ACC112 (cell line): ENCODE results near the gene ST3GAL4.
"Not testable (repeated sequence)": the region's sequence is repeated elsewhere in the genome, so short reads cannot be mapped to it uniquely, and the experiment has no call there.

Experiments
- H2AFZ ChIP-seq: fragments of 200-600 bp; sonication (generic); one replicate; pipeline ENCODE4 v1.6.0; 2017; ENCODE audit warnings: antibody characterized with exemption, low read length; ENCODE audit not compliant: unreplicated experiment
- H3K27ac ChIP-seq: fragments of 200-600 bp; sonication (generic); 2 replicates; pipeline ENCODE4 v1.5.1; 2014; ENCODE audit warnings: low read depth, mild to moderate bottlenecking, antibody characterized with exemption, low read length, moderate library complexity
- H3K27me3 ChIP-seq: fragments of 200-600 bp; sonication (generic); 2 replicates; pipeline ENCODE4 v1.6.1; 2014; ENCODE audit warnings: mild to moderate bottlenecking, antibody characterized with exemption, low read length, moderate library complexity, mixed read lengths; ENCODE audit not compliant: insufficient read depth
- H3K36me3 ChIP-seq: fragments of 200-600 bp; sonication (generic); 2 replicates; pipeline ENCODE4 v1.6.1; 2016; ENCODE audit warnings: mild to moderate bottlenecking, antibody characterized with exemption, low read length, moderate library complexity, mixed read lengths; ENCODE audit not compliant: insufficient read depth
- H3K4me1 ChIP-seq: fragments of 200-600 bp; sonication (generic); one replicate; pipeline ENCODE4 v1.6.1; 2016; ENCODE audit warnings: low read length, mixed read lengths; ENCODE audit not compliant: insufficient read depth, unreplicated experiment, control insufficient read depth
- H3K4me3 ChIP-seq: fragments of 200-600 bp; sonication (generic); 2 replicates; pipeline ENCODE4 v1.5.1; 2014; ENCODE audit warnings: mild to moderate bottlenecking, low read depth, low read length
- H3K79me2 ChIP-seq: fragments of 200-600 bp; sonication (generic); one replicate; pipeline ENCODE4 v1.6.0; 2016; ENCODE audit warnings: low read length; ENCODE audit not compliant: control insufficient read depth, unreplicated experiment, insufficient read depth

ST3GAL4 gene

GRCh38 chr11:126355324-126355925 is at the start of gene ST3GAL4:
ST3GAL4 (plus strand) TSS chr11:126355686; CDS start chr11:126406156, 50,470 bp downstream.
- H2AFZ ChIP-seq, result peak within 1 kb of the TSS; percentile 80
- H3K79me2 ChIP-seq, result peaks cover 83% of the 10 kb centered on the region
- H3K4me1 ChIP-seq, result peaks cover 67% of the 10 kb centered on the region
- no peaks in the 10 kb centered on the region for H3K36me3 ChIP-seq
- no peaks in the 10 kb centered on the region for H3K27me3 ChIP-seq
- peak within 1 kb of the TSS; percentile 88 for H3K4me3 ChIP-seq
- peak within 1 kb of the TSS; percentile 63 for H3K27ac ChIP-seq

- H3K27me3 ChIP-seq, result no peaks in the 10 kb centered on the region
Measured at GRCh38 chr11:126305699-126306098, 49.8 kb upstream of the ST3GAL4 start.

GRCh38 chr11:126307706-126308105 is 47.8 kb upstream of the ST3GAL4 start:
- Histone ChIP-seq H3K27me3 (no peaks in the 10 kb centered on the region), H3K27ac (no peak overlapping the region), H3K36me3 (no peaks in the 10 kb centered on the region), H2AFZ (no peak overlapping the region), H3K4me3 (no peak overlapping the region), H3K79me2 (peaks cover 9% of the 10 kb centered on the region), H3K4me1 (no peaks in the 10 kb centered on the region)

More at GRCh38 chr11:126305699-126306098, 49.8 kb upstream of the ST3GAL4 start:
- Histone ChIP-seq H3K36me3 (0 out of 2 replicates have a peak, but pooled peaks cover 2% of the 10 kb centered on the region), H2AFZ (no peak overlapping the region), H3K79me2 (peaks cover 18% of the 10 kb centered on the region), H3K4me1 (no peaks in the 10 kb centered on the region), H3K27ac (no peak overlapping the region), H3K4me3 (no peak overlapping the region)

- Histone ChIP-seq H3K4me3 (no peak overlapping the region), H2AFZ (no peak overlapping the region), H3K27me3 (no peaks in the 10 kb centered on the region), H3K4me1 (no peaks in the 10 kb centered on the region), H3K27ac (no peak overlapping the region), H3K79me2 (peaks cover 4% of the 10 kb centered on the region), H3K36me3 (no peaks in the 10 kb centered on the region)
Measured at GRCh38 chr11:126308271-126308671, 47.2 kb upstream of the ST3GAL4 start.

GRCh38 chr11:126308771-126309170 is 46.7 kb upstream of the ST3GAL4 start:
- H2AFZ ChIP-seq, H3K4me3 ChIP-seq, H3K36me3 ChIP-seq: not testable (repeated sequence)

GRCh38 chr11:126310200-126310991 is 45.1 kb upstream of the ST3GAL4 start:
- H3K36me3 ChIP-seq, result 0 out of 2 replicates have a peak, but pooled peaks cover 3% of the 10 kb centered on the region
- H2AFZ ChIP-seq, result no peak overlapping the region
- no peak overlapping the region for H3K4me3 ChIP-seq
- H3K4me1 ChIP-seq, result no peaks in the 10 kb centered on the region
- no peaks in the 10 kb centered on the region for H3K27me3 ChIP-seq
- H3K27ac ChIP-seq, result no peak overlapping the region
- no peaks in the 10 kb centered on the region for H3K79me2 ChIP-seq

More at GRCh38 chr11:126308771-126309170, 46.7 kb upstream of the ST3GAL4 start:
- not testable (repeated sequence) for H3K27ac ChIP-seq, H3K4me1 ChIP-seq, H3K79me2 ChIP-seq, H3K27me3 ChIP-seq

- H3K27me3 ChIP-seq, result no peaks in the 10 kb centered on the region
- H3K4me3 ChIP-seq, result no peak overlapping the region
- H3K27ac ChIP-seq, result no peak overlapping the region
- no peaks in the 10 kb centered on the region for H3K79me2 ChIP-seq
- no peaks in the 10 kb centered on the region for H3K4me1 ChIP-seq
- no peak overlapping the region for H2AFZ ChIP-seq
- 0 out of 2 replicates have a peak, but pooled peaks cover 3% of the 10 kb centered on the region for H3K36me3 ChIP-seq
Measured at GRCh38 chr11:126310992-126311310, 44.5 kb upstream of the ST3GAL4 start.

- H3K4me1 ChIP-seq, result no peaks in the 10 kb centered on the region
- H3K4me3 ChIP-seq, result no peak overlapping the region
- H3K27ac ChIP-seq, result no peak overlapping the region
- H3K36me3 ChIP-seq, result 0 out of 2 replicates have a peak, but pooled peaks cover 3% of the 10 kb centered on the region
- no peak overlapping the region for H2AFZ ChIP-seq
- no peaks in the 10 kb centered on the region for H3K27me3 ChIP-seq
- no peaks in the 10 kb centered on the region for H3K79me2 ChIP-seq
Measured at GRCh38 chr11:126311401-126312291, 43.8 kb upstream of the ST3GAL4 start.

GRCh38 chr11:126312961-126313360 is 42.5 kb upstream of the ST3GAL4 start:
- Histone ChIP-seq H2AFZ (no peak overlapping the region), H3K36me3 (0 out of 2 replicates have a peak, but pooled peaks cover 3% of the 10 kb centered on the region), H3K4me1 (peaks cover 9% of the 10 kb centered on the region), H3K27me3 (no peaks in the 10 kb centered on the region), H3K79me2 (no peaks in the 10 kb centered on the region), H3K4me3 (no peak overlapping the region), H3K27ac (no peak overlapping the region)

GRCh38 chr11:126313826-126314225 is 41.7 kb upstream of the ST3GAL4 start:
- no peaks in the 10 kb centered on the region for H3K27me3 ChIP-seq
- H3K36me3 ChIP-seq, result 0 out of 2 replicates have a peak, but pooled peaks cover 3% of the 10 kb centered on the region
- H3K4me1 ChIP-seq, result peaks cover 17% of the 10 kb centered on the region
- no peak overlapping the region for H3K27ac ChIP-seq
- H3K4me3 ChIP-seq, result no peak overlapping the region
- no peaks in the 10 kb centered on the region for H3K79me2 ChIP-seq
- H2AFZ ChIP-seq, result no peak overlapping the region
